ENCODE data around the gene ARSH. TPM values are rescaled to one million over a fixed set of nuclear protein-coding genes. Genes with fewer than 3 reads are reported as not detected.
"Not testable (repeated sequence)": the region's sequence is repeated elsewhere in the genome, so short reads cannot be mapped to it uniquely, and the experiment has no call there.

Gene ARSH
- polyA plus RNA-seq, 1 donor from 2014 or later: not detected

GRCh38 chrX:2960861-2961515 lies 45.4 kb upstream of the ARSH start:
- H3K4me2 ChIP-seq (ENCODE audit: low read length): no peak overlapping the region
- H4K20me1 ChIP-seq (ENCODE audit: insufficient read depth): no peaks in the 10 kb centered on the region
- H3K9me3 ChIP-seq (ENCODE audit: low read length): no peaks in the 10 kb centered on the region
- H3K9me2 ChIP-seq (ENCODE audit: insufficient read depth, low read length): no peaks in the 10 kb centered on the region
- H3K9ac ChIP-seq (ENCODE audit: low read length): no peak overlapping the region
- no peaks in the 10 kb centered on the region for H3F3A ChIP-seq (ENCODE audit: insufficient read depth, low read length, poor library complexity, severe bottlenecking)
- H3K4me3 ChIP-seq (ENCODE audit: low read length): no peak overlapping the region
- H3K36me3 ChIP-seq (ENCODE audit: insufficient read depth, low read length): no peaks in the 10 kb centered on the region
- no peak overlapping the region for H2AFZ ChIP-seq (ENCODE audit: low read depth, low read length)
- no peak for TF ChIP-seq RAD21 (conservative IDR thresholded peaks at IDR 0.05)
- no peak for TF ChIP-seq CTCF (IDR thresholded peaks at IDR 0.05; ENCODE audit: poor library complexity, severe bottlenecking)
- no peak for TF ChIP-seq REST (IDR thresholded peaks at IDR 0.05; ENCODE audit: borderline replicate concordance)
- TF ChIP-seq POLR2AphosphoS5 (IDR thresholded peaks at IDR 0.05): no peak
- TF ChIP-seq EP300 (conservative IDR thresholded peaks at IDR 0.05; ENCODE audit: poor library complexity, severe bottlenecking): no peak
- no peak for TF ChIP-seq TAF1 (IDR thresholded peaks at IDR 0.05; ENCODE audit: low read depth)
- no peak for TF ChIP-seq MXI1 (conservative IDR thresholded peaks at IDR 0.05; ENCODE audit: poor library complexity, severe bottlenecking)
- no peaks in the 10 kb centered on the region for H3K79me2 ChIP-seq (replicated peaks; ENCODE audit: insufficient read depth, low read length)
- no peak overlapping the region for H3K27ac ChIP-seq (ENCODE audit: low read length)
- H3K27me3 ChIP-seq (ENCODE audit: insufficient read depth, low read depth, low read length): no peaks in the 10 kb centered on the region

GRCh38 chrX:2962381-2962780 lies 44.0 kb upstream of the ARSH start:
- no peak for TF ChIP-seq EP300 (conservative IDR thresholded peaks at IDR 0.05; ENCODE audit: poor library complexity, severe bottlenecking)
- no peak for TF ChIP-seq MXI1 (conservative IDR thresholded peaks at IDR 0.05; ENCODE audit: poor library complexity, severe bottlenecking)
- no peak for TF ChIP-seq REST (IDR thresholded peaks at IDR 0.05; ENCODE audit: borderline replicate concordance)
- TF ChIP-seq EZH2 (IDR thresholded peaks at IDR 0.05; ENCODE audit: borderline replicate concordance, insufficient read depth, low read length, poor library complexity, severe bottlenecking): no peak
- no peak for TF ChIP-seq SMC3 (conservative IDR thresholded peaks at IDR 0.05; ENCODE audit: poor library complexity)
- no peak for TF ChIP-seq CTCF (IDR thresholded peaks at IDR 0.05; ENCODE audit: poor library complexity, severe bottlenecking)
- no peak for TF ChIP-seq RAD21 (conservative IDR thresholded peaks at IDR 0.05)
- TF ChIP-seq TAF1 (IDR thresholded peaks at IDR 0.05; ENCODE audit: low read depth): no peak
- no peak for TF ChIP-seq POLR2AphosphoS5 (IDR thresholded peaks at IDR 0.05)
- no peaks in the 10 kb centered on the region for H3K79me2 ChIP-seq (replicated peaks; ENCODE audit: insufficient read depth, low read length)
- H3K4me2 ChIP-seq (ENCODE audit: low read length): no peak overlapping the region
- no peaks in the 10 kb centered on the region for H3K9me2 ChIP-seq (ENCODE audit: insufficient read depth, low read length)
- no peak overlapping the region for H2AFZ ChIP-seq (ENCODE audit: low read depth, low read length)
- H3K4me3 ChIP-seq (ENCODE audit: low read length): no peak overlapping the region
- H3K9me3 ChIP-seq (ENCODE audit: low read length): no peaks in the 10 kb centered on the region
- H3K27ac ChIP-seq (ENCODE audit: low read length): no peak overlapping the region
- H3F3A ChIP-seq (ENCODE audit: insufficient read depth, low read length, poor library complexity, severe bottlenecking): no peaks in the 10 kb centered on the region
- H3K36me3 ChIP-seq (ENCODE audit: insufficient read depth, low read length): no peaks in the 10 kb centered on the region
- H3K27me3 ChIP-seq (ENCODE audit: insufficient read depth, low read depth, low read length): no peaks in the 10 kb centered on the region
- no peak overlapping the region for H3K9ac ChIP-seq (ENCODE audit: low read length)
- H4K20me1 ChIP-seq (ENCODE audit: insufficient read depth): no peaks in the 10 kb centered on the region

GRCh38 chrX:2963449-2963848 lies 42.9 kb upstream of the ARSH start:
- not testable (repeated sequence) for H3K36me3 ChIP-seq (ENCODE audit: insufficient read depth, low read length); H3K9me2 ChIP-seq (ENCODE audit: insufficient read depth, low read length); H3K4me3 ChIP-seq (ENCODE audit: low read length); H3F3A ChIP-seq (ENCODE audit: insufficient read depth, low read length, poor library complexity, severe bottlenecking); H3K4me2 ChIP-seq (ENCODE audit: low read length); H4K20me1 ChIP-seq (ENCODE audit: insufficient read depth); H3K79me2 ChIP-seq (replicated peaks; ENCODE audit: insufficient read depth, low read length); H2AFZ ChIP-seq (ENCODE audit: low read depth, low read length); H3K27me3 ChIP-seq (ENCODE audit: insufficient read depth, low read depth, low read length); H3K9ac ChIP-seq (ENCODE audit: low read length); H3K27ac ChIP-seq (ENCODE audit: low read length); H3K9me3 ChIP-seq (ENCODE audit: low read length)
